Nephron progenitor cell (in vitro differentiated cells): ENCODE measurements around the gene SERPINE2.

Experiments
- DNase-seq: peaks from one replicate; pipeline ENCODE4 v3.0.0; 2021
- H3K27ac Mint-ChIP-seq: 2 replicates; pipeline ENCODE4 v1.8.0; 2021; ENCODE audit warnings: mild to moderate bottlenecking, moderate library complexity, mixed read lengths
- H3K27me3 Mint-ChIP-seq: 2 replicates; pipeline ENCODE4 v1.8.0; 2021; ENCODE audit warnings: mild to moderate bottlenecking, low read depth, mixed read lengths; ENCODE audit not compliant: poor library complexity
- H3K36me3 Mint-ChIP-seq: 2 replicates; pipeline ENCODE4 v1.8.0; 2021; ENCODE audit warnings: low read depth, mixed read lengths
- H3K4me1 Mint-ChIP-seq: 2 replicates; pipeline ENCODE4 v1.8.0; 2021; ENCODE audit warnings: mixed read lengths
- H3K4me3 Mint-ChIP-seq: 2 replicates; pipeline ENCODE4 v1.8.0; 2021; ENCODE audit warnings: mild to moderate bottlenecking, moderate library complexity, mixed read lengths
- H3K9me3 Mint-ChIP-seq: 2 replicates; pipeline ENCODE4 v1.8.0; 2021; ENCODE audit warnings: mild to moderate bottlenecking, moderate library complexity, mixed read lengths
- TF ChIP-seq, protein P1 (sequence below): fragments of 200-600 bp; sonication (generic); IDR thresholded peaks from 2 replicates; pipeline ENCODE4 v1.5.0; 2021; ENCODE audit warnings: antibody characterized with exemption

Gene SERPINE2

DNA sequence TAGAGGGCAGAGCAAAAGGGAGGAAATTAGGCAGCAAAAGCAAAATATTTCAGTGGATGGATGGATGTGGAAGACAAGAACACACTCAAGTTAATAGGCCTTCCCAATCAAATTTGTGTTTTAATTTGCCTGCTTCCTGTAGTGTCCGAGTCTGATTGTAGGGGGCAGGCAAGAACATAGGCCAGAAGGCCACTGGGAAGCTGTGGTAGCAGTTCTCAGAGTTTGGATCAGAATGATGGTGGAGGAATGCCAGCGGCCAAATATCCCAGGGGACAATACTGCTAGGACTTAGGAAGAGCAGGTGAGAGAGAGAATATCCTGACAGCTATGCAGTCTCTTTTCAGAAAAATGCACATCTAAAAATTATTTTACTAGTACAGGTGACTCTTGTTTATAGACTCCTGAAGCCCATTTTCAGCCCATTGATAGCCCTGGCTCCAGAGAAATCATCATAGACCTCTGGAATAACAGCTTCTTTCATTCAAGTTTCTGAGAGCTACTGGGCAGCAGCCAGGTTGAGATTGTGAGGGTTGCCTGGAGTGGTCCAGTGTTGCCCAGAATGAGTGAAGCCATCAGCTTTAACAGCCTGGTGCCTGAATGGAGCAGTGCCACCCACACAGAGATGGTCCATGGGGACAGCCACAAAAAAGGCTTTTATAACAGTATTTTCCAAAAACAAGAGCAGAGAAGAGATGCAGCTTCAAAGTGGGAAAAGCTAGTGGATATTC, 19.1 kb upstream of the SERPINE2 start:
- no peak overlapping the region for H3K4me3 Mint-ChIP-seq
- DNase-seq = no peak
- H3K9me3 Mint-ChIP-seq = peaks cover 9% of the 10 kb centered on the region
- H3K27ac Mint-ChIP-seq = no peak overlapping the region
- no peaks in the 10 kb centered on the region for H3K27me3 Mint-ChIP-seq
- H3K4me1 Mint-ChIP-seq = peaks cover 8% of the 10 kb centered on the region
- TF ChIP-seq, protein P1, sequence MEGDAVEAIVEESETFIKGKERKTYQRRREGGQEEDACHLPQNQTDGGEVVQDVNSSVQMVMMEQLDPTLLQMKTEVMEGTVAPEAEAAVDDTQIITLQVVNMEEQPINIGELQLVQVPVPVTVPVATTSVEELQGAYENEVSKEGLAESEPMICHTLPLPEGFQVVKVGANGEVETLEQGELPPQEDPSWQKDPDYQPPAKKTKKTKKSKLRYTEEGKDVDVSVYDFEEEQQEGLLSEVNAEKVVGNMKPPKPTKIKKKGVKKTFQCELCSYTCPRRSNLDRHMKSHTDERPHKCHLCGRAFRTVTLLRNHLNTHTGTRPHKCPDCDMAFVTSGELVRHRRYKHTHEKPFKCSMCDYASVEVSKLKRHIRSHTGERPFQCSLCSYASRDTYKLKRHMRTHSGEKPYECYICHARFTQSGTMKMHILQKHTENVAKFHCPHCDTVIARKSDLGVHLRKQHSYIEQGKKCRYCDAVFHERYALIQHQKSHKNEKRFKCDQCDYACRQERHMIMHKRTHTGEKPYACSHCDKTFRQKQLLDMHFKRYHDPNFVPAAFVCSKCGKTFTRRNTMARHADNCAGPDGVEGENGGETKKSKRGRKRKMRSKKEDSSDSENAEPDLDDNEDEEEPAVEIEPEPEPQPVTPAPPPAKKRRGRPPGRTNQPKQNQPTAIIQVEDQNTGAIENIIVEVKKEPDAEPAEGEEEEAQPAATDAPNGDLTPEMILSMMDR = no peak
- H3K36me3 Mint-ChIP-seq = no peaks in the 10 kb centered on the region

DNA sequence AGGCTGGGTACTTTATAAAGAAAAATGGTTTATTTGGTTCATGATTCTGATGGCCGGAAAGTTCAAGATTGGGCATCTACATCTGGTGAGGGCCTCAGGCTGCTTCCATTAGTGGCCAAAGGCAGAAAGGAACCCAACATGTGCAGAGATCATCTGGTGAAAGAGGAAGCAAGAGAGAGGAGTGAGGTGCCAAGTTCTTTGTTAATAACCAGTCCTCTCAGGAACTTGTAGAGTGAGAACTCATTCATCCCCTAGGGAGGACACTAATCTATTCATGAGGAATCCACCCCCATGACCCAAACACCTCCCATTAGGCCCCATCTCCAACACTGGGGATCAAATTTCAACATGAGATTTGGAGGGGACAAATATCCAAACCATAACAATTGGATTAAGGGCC, 17.8 kb upstream of the SERPINE2 start:
- H3K4me3 Mint-ChIP-seq = no peak overlapping the region
- H3K27ac Mint-ChIP-seq = no peak overlapping the region
- H3K4me1 Mint-ChIP-seq = no peaks in the 10 kb centered on the region
- no peak for DNase-seq
- H3K36me3 Mint-ChIP-seq = no peaks in the 10 kb centered on the region
- no peaks in the 10 kb centered on the region for H3K27me3 Mint-ChIP-seq
- TF ChIP-seq, protein P1 = no peak
- peaks cover 9% of the 10 kb centered on the region for H3K9me3 Mint-ChIP-seq

DNA sequence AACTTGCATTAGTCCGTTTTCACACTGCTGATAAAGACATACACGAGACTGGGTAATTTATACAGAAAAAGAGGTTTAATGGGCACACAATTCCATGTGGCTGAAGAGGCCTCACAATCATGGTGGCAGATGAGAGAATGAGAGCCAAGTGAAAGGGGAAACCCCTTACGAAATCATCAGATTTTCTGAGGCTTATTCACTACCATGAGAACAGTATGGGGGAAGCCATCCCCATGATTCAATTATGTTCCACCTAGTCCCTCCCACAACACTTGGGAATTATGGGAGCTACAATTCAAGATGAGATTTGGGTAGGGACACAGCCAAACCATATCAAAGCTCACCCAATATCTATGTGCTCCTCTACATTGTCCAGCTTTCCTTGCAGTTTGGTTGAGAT, 16.0 kb upstream of the SERPINE2 start:
- Mint-ChIP-seq H3K36me3 (no peaks in the 10 kb centered on the region), H3K4me1 (no peaks in the 10 kb centered on the region), H3K9me3 (peaks cover 9% of the 10 kb centered on the region), H3K27ac (no peak overlapping the region), H3K4me3 (no peak overlapping the region), H3K27me3 (peaks cover 4% of the 10 kb centered on the region)
- TF ChIP-seq, protein P1 = no peak
- no peak for DNase-seq

DNA sequence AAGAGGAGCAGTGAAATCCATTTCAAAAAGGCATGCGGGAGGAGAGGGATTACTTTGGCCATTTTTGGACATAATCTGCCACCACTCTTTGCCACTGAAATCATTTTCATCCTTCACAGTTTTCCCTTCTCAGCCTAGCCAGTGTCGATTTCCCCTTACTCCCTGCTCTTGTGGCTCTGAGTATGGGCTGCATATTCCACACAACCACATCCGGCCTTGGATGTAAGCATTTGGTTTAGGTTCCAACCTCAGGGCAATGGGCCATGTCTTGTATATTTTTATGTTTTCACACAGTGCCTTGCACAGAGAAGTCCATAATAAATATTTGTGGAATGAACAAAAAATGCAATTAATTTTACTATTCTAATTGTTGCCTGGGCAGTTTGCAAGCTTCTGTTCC, 7.7 kb upstream of the SERPINE2 start:
- DNase-seq = no peak
- no peak overlapping the region for H3K4me3 Mint-ChIP-seq
- TF ChIP-seq, protein P1 = no peak
- H3K27me3 Mint-ChIP-seq = peaks cover 25% of the 10 kb centered on the region
- no peaks in the 10 kb centered on the region for H3K4me1 Mint-ChIP-seq
- no peaks in the 10 kb centered on the region for H3K36me3 Mint-ChIP-seq
- H3K27ac Mint-ChIP-seq = no peak overlapping the region
- no peaks in the 10 kb centered on the region for H3K9me3 Mint-ChIP-seq

DNA sequence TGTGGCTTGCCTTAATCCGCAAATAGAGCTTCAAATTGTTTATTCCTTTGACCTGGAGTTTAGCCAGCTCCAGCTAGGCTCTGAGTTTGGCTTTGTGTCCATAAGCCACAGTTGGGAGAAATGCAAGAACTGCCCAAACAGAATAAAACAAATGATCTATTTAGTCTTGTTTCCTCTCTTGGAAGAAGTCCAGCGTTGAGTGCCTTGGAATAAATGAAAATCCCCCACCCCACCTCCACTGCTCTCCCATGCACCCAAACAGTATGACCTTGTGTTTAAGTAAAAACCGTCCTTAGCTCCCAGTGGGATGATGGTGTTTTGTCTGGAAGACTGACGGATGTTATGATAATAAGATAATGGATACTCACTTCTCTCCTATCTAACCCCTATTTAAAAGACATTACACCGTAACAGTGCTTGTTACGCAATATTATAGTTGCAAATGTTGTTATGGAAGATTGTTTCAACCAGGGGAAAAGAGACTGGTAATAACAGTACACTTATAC, 3.2 kb upstream of the SERPINE2 start:
- H3K27ac Mint-ChIP-seq = no peak overlapping the region

More for the DNA sequence above, 3.2 kb upstream of the SERPINE2 start:
- no peak for DNase-seq
- no peaks in the 10 kb centered on the region for H3K36me3 Mint-ChIP-seq
- H3K4me3 Mint-ChIP-seq = no peak overlapping the region
- peaks cover 24% of the 10 kb centered on the region for H3K4me1 Mint-ChIP-seq
- no peaks in the 10 kb centered on the region for H3K9me3 Mint-ChIP-seq
- H3K27me3 Mint-ChIP-seq = peaks cover 41% of the 10 kb centered on the region
- TF ChIP-seq, protein P1 = no peak
